Esophagus squamous epithelium (tissue), 5 donors: ENCODE measurements around the gene SLC41A1. TPM values are rescaled to one million over a fixed set of nuclear protein-coding genes. Genes with fewer than 3 reads are reported as not detected.

Experiments used
- DNase-seq: peaks from one replicate; lab custom pipeline; 2025; lab: John Stamatoyannopoulos, UW
- H3K27ac ChIP-seq, 4 donors: fragments of 200-600 bp; sonication (generic); one replicate each; pipeline ENCODE4 v1.5.1; 2016 to 2019; ENCODE audit warnings: mild to moderate bottlenecking in 1 of 4
- H3K27me3 ChIP-seq, 4 donors: fragments of 200-600 bp; sonication (generic); 1 replicate in 3 of 4; 2 replicates in 1 of 4; pipeline versions ENCODE4 v1.5.1 to v1.6.0; 2017 to 2021; ENCODE audit warnings: antibody characterized with exemption in 1 of 4
- H3K36me3 ChIP-seq, 3 donors: fragments of 200-600 bp; sonication (generic); one replicate each; pipeline ENCODE4 v1.5.1; 2016 to 2019
- H3K4me1 ChIP-seq, 3 donors: fragments of 200-600 bp; sonication (generic); one replicate each; pipeline ENCODE4 v1.5.1; 2017 to 2019
- H3K4me3 ChIP-seq, 4 donors: fragments of 200-600 bp; sonication (generic); 1 replicate in 3 of 4; 2 replicates in 1 of 4; pipeline ENCODE4 v1.5.1; 2016 to 2019; ENCODE audit warnings: mild to moderate bottlenecking in 2 of 4, moderate library complexity in 1 of 4
- H3K9me3 ChIP-seq, 3 donors: fragments of 200-600 bp; sonication (generic); one replicate each; pipeline ENCODE4 v1.5.1; 2016 to 2019
- POLR2A ChIP-seq, 4 donors: fragments of 450-650 bp; IDR thresholded peaks; one replicate each; pipeline ENCODE4 v1.6.1; 2017; ENCODE audit warnings: antibody characterized with exemption in 4 of 4, mild to moderate bottlenecking in 4 of 4, moderate library complexity in 3 of 4
- WGBS, 2 donors: methylation state at CpG; one replicate each; pipeline ENCODE4 v1.1.5; 2018; 5-methylcytosine and 5-hydroxymethylcytosine counted together
- intact Hi-C: fragments of 100-400 bp; cut with DNase I; formaldehyde crosslinking; loops from one replicate; pipeline ENCODE4 v1.15.0; 2022
- total RNA-seq, 4 donors: library from RNA; depleted of rRNA; stranded (reverse); fragments of >200 nt; gene quantifications; one replicate each; pipeline ENCODE4 v1.1.0, GENCODE V29; 2016
- TF ChIP-seq, protein P1 (sequence below), 6 experiments: fragments of 450-650 bp in 4 of 6; fragments of 200-600 bp in 2 of 6; sonication (generic) in 2 of 6; IDR thresholded peaks; one replicate each; pipeline ENCODE4 v1.5.1; 2016 to 2019; ENCODE audit warnings: antibody characterized with exemption in 6 of 6, mild to moderate bottlenecking in 4 of 6, moderate library complexity in 4 of 6
- donor health status: DM: yes; HTN: yes; CAD: no.

SLC41A1 gene
- total RNA-seq, 4 donors from 2014 or later, result 5.2 to 14.1 (median 8.3) TPM

DNA sequence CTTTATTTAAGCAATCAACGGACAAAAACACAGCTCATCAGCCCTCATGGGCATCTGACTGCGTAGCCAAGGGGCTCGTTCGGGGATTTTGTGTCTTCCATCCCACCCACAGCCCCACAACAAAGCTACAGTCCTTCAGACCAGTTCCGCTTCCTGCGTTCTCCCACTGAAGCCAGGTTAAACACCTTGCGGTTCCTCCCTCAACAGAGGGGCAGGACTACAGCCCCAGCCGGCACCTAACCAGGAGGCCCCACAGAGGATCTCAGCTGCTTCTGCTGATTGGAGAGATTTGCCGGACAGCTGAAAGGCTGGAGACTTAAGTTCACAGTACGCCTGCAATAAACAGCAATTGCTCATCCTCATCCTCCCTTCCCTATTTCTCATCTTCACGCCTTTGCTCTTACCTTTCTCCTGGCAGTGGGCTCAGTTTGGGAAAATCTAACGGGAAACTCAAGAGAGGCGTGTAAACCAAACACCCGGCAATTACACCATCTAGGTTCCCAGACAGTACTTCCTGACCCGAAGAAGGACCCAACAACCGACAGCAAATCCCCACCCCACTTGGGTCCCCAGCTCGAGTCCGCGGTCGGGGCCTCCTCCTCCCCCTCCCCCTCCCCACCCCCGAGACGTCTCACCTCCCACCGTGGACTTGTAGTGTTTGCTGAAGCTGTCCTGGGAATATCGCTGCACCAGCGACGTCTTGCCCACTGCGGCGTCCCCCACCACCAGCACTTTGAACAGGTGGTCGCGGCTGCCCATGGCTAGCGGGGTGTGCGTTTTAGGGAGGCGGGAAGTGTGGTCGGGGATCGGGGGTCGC is 38.6 kb downstream of the SLC41A1 start:
- H3K27me3 ChIP-seq, result no peaks in the 10 kb centered on the region
- H3K9me3 ChIP-seq, result no peaks in the 10 kb centered on the region
- H3K27ac ChIP-seq, result peak overlapping the region; percentile 65 to 86 (median 80)
- TF ChIP-seq, protein P1, sequence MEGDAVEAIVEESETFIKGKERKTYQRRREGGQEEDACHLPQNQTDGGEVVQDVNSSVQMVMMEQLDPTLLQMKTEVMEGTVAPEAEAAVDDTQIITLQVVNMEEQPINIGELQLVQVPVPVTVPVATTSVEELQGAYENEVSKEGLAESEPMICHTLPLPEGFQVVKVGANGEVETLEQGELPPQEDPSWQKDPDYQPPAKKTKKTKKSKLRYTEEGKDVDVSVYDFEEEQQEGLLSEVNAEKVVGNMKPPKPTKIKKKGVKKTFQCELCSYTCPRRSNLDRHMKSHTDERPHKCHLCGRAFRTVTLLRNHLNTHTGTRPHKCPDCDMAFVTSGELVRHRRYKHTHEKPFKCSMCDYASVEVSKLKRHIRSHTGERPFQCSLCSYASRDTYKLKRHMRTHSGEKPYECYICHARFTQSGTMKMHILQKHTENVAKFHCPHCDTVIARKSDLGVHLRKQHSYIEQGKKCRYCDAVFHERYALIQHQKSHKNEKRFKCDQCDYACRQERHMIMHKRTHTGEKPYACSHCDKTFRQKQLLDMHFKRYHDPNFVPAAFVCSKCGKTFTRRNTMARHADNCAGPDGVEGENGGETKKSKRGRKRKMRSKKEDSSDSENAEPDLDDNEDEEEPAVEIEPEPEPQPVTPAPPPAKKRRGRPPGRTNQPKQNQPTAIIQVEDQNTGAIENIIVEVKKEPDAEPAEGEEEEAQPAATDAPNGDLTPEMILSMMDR (IDR thresholded peaks at IDR 0.05), result no peak
- TF ChIP-seq POLR2A (IDR thresholded peaks at IDR 0.05), result no peak
- peaks cover 9 to 55% (median 16%) of the 10 kb centered on the region in 3 donors for H3K4me1 ChIP-seq
- WGBS, 2 donors, result 22 to 29% methylated on average over 20 to 22 of the region's 36 CpGs
- H3K36me3 ChIP-seq, result peaks cover 0 to 5% (median 0%) of the 10 kb centered on the region in 3 donors
- DNase-seq, result no peak
- intact Hi-C loops, result no loop called here
- peak overlapping the region; percentile 52 to 80 (median 78) for H3K4me3 ChIP-seq

DNA sequence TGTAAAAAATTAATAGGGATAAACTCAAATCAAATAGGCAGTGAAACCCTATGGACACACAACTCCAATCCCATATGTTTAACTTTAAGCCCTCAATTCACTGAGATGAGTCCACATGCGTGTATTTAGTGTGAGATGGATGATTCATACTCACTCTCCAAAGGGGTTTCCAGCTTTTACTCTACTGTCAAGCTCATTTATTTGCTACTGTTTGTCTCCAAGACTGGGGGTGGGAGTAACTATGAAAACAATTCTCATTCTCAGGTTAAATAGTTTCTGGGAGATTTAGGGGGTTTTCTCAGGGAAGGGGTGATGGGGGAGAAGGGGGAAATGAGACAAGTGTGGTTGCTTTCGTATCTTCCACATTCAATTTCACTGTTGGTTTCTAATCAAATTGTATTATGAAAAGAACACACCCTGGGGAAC is 40.4 kb downstream of the SLC41A1 start:
- no peak for TF ChIP-seq POLR2A (IDR thresholded peaks at IDR 0.05)
- TF ChIP-seq, protein P1 (IDR thresholded peaks at IDR 0.05), result no peak
- intact Hi-C loops, result no loop called here
- Histone ChIP-seq H3K9me3 (no peaks in the 10 kb centered on the region), H3K4me3 (no peak overlapping the region), H3K27ac (no peak overlapping the region), H3K27me3 (no peaks in the 10 kb centered on the region), H3K4me1 (peaks cover 9 to 55% (median 16%) of the 10 kb centered on the region in 3 donors), H3K36me3 (peaks cover 0 to 5% (median 0%) of the 10 kb centered on the region in 3 donors)
- 72 to 80% methylated on average over 2 of the region's 2 CpGs for WGBS, 2 donors
- no peak for DNase-seq

- H3K4me1 ChIP-seq, result peaks cover 9 to 56% (median 10%) of the 10 kb centered on the region in 3 donors
- no peaks in the 10 kb centered on the region for H3K27me3 ChIP-seq
- 69 to 87% methylated on average over 4 of the region's 4 CpGs for WGBS, 2 donors
- H3K27ac ChIP-seq, result no peak overlapping the region
- no peak overlapping the region for H3K4me3 ChIP-seq
- TF ChIP-seq POLR2A (IDR thresholded peaks at IDR 0.05), result no peak
- TF ChIP-seq, protein P1 (IDR thresholded peaks at IDR 0.05), result no peak
- H3K9me3 ChIP-seq, result no peaks in the 10 kb centered on the region
- intact Hi-C loops, result no loop called here
- DNase-seq, result no peak
- peaks cover 0 to 5% (median 0%) of the 10 kb centered on the region in 3 donors for H3K36me3 ChIP-seq
Measured at GRCh38 chr1:205770618-205771017, 42.4 kb downstream of the SLC41A1 start.

DNA sequence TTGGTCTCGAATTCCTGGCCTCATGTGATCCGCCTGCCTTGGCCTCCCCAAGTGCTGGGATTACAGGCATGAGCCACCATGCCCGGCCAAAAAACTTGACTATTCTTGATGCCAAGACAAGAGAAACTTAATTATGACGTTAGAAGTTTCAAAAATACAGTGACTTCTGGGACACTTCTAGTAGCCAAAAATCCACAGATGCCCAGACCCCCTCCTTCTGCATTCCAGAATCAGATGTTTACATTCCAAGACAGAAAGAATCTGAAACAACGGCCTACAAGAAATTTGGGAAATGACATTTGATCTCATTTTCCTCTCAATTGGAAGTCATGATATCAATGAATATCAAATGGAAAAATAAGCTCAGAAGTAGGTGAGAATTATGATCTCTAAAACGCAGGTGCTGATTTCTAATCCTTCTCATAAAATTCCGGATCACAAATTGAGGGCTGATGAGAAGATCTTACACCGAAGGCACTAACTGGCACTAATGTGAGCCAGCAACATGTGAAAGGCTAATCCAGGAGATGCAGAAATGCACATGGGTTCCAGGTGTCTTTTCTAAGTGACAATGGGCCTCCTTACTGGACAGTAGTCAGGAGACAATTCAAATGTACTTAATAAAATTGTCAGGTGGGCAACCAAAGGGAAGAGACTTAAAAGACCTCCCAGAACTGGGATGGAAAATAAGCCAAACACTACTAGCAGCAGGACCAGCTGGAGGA is 43.2 kb downstream of the SLC41A1 start:
- peaks cover 8 to 48% (median 9%) of the 10 kb centered on the region in 3 donors for H3K4me1 ChIP-seq
- H3K27ac ChIP-seq, result no peak overlapping the region
- peaks cover 0 to 5% (median 0%) of the 10 kb centered on the region in 3 donors for H3K36me3 ChIP-seq
- 68 to 87% methylated on average over 8 of the region's 8 CpGs for WGBS, 2 donors
- TF ChIP-seq, protein P1 (IDR thresholded peaks at IDR 0.05), result no peak
- no peak for TF ChIP-seq POLR2A (IDR thresholded peaks at IDR 0.05)
- intact Hi-C loops, result no loop called here
- no peaks in the 10 kb centered on the region for H3K9me3 ChIP-seq
- H3K27me3 ChIP-seq, result no peaks in the 10 kb centered on the region
- H3K4me3 ChIP-seq, result no peak overlapping the region
- DNase-seq, result no peak

DNA sequence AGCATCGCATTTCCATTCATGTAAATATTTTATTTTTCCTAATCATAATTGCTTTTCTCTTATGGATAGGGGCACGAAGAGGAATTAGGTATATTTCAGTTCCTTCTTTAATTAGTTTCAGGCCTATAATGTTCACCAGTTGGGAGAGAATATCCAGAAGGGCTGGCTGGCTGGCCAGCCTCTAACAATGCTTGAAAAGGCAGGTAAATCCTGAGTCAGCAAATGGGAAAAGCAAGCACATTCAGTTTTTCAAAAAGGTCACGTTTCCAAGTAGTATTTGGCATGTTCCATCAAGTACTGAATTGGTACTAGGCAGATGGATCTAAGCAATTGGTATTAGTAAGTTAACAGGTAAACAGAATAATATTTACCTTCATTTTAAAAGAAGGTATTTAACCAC is 45.8 kb downstream of the SLC41A1 start:
- Histone ChIP-seq H3K36me3 (peaks cover 0 to 5% (median 0%) of the 10 kb centered on the region in 3 donors), H3K4me1 (peaks cover 0 to 32% (median 9%) of the 10 kb centered on the region in 3 donors), H3K4me3 (no peak overlapping the region), H3K9me3 (no peaks in the 10 kb centered on the region), H3K27me3 (no peaks in the 10 kb centered on the region), H3K27ac (no peak overlapping the region)
- no peak for DNase-seq
- WGBS, 2 donors, result 62 to 75% methylated on average over 3 of the region's 3 CpGs
- TF ChIP-seq POLR2A (IDR thresholded peaks at IDR 0.05), result no peak
- TF ChIP-seq, protein P1 (IDR thresholded peaks at IDR 0.05), result no peak
- intact Hi-C loops, result no loop called here
